ENCODE results near the gene RPS10.
"Not testable (repeated sequence)": the region's sequence is repeated elsewhere in the genome, so short reads cannot be mapped to it uniquely, and the experiment has no call there.

Gene RPS10

DNA sequence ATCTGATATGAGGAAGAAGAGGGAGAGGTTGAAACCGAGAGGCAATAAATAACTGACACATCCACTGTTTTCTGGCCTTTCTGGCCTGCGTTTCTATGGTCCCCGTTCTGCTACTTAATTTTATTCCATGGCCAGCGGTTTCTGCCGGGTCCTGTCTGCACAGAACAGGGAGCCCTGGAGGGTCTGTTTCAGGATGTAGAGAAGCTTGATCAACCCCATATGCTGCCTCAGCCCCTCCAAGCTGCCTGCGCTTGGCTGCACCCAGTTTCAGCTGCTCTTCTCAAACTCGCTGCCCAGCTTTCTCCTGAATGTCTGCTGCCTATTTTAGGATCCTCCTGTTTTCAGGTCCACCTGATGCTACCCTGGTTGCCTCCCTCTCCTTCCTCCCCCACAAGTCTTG, 21.5 kb upstream of the RPS10 start:
- DNase-seq = no peak

DNA sequence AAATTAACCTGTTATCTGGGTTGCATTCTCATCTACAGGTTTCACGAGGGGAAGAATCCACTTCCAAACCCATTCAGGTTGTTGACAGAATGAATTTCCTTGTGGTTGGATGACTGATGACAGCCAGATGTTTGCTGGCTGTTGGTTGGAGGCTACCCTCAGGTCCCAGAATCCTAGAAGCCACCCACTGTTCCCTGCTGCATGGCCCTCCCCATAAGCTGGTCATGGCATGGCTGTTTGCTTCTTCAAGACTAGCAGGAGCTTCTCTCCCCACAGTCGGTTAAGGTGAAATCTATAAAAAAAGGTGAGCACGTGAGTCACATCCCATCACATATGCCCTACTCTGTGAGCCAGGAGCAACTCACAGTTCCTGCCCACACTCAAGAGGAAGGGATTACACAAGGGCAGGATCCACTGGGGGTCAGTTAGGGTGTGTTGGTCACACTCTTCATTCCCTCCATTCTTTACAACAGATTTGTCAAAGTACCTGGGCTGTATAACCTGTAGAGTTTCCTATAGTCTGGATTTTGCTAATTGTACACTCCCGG, 19.5 kb upstream of the RPS10 start:
- DNase-seq = no peak

DNA sequence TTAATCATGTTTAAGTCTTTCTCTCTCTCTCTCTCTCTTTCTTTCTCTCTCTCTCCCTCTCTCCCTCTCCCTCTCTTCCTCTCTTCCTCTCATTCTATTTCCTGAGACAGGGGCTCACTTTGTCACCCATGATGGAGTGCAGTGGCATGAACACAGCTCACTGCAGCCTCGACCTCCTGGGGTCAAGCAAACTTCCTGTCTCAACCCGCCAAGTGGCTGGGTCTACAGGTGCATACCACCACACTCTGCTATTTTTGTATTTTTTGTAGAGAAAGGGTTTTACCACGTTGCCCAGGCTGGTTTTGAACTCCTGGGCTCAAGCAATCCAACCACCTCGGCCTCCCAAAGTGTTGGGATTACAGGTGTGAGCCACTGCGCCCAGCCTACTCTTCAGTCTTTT, 15.7 kb upstream of the RPS10 start:
- no peak for DNase-seq

DNA sequence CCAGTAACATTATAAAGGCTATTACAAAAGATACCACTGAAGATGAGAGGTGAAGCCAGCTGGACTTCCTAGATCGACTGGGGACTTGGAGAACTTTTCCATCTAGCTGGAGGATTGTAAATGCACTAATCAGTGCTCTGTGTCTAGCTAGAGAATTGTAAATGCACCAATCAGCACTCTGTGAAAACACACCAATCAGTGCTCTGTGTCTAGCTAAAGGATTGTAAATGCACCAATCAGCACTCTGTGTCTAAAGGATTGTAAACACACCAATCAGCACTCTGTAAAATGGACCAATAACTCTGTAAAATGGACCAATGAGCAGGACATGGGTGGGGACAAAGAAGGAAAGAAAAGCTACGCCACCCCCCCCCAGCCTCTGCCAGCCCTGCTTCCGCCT, 13.6 kb upstream of the RPS10 start:
- no peak for DNase-seq

DNA sequence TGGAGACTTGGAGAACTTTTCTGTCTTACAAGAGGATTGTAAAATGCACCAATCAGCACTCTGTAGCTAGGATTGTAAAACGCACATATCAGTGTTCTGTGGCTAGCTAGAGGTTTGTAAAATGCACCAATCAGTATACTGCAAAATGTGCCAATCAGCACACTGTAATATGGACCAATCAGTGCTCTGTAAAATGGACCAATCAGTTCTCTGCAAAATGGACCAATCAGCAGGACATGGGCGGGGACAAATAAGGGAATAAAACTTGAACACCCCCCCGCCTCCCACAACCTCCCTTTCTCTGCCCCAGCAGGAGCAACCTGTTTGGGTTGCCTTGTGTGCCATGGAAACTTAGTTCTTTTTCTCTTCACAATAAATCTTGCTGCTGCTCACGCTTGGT, 12.8 kb upstream of the RPS10 start:
- DNase-seq = no peak

DNA sequence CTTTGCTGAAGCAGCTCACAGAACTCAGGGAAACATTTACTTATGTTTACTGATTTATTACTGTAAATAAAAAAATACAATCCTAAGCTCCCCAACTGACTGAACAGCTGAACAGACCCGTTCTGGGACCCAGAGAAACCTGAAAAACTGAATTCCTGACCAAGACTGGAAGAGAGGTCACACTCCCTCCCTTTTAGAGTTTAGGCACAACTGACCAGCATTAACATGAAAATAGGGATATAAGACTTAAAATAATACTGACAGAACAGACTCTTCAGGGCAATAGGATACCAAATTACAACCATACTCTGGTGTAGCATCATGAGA, 11.7 kb upstream of the RPS10 start:
- DNase-seq = no peak

DNA sequence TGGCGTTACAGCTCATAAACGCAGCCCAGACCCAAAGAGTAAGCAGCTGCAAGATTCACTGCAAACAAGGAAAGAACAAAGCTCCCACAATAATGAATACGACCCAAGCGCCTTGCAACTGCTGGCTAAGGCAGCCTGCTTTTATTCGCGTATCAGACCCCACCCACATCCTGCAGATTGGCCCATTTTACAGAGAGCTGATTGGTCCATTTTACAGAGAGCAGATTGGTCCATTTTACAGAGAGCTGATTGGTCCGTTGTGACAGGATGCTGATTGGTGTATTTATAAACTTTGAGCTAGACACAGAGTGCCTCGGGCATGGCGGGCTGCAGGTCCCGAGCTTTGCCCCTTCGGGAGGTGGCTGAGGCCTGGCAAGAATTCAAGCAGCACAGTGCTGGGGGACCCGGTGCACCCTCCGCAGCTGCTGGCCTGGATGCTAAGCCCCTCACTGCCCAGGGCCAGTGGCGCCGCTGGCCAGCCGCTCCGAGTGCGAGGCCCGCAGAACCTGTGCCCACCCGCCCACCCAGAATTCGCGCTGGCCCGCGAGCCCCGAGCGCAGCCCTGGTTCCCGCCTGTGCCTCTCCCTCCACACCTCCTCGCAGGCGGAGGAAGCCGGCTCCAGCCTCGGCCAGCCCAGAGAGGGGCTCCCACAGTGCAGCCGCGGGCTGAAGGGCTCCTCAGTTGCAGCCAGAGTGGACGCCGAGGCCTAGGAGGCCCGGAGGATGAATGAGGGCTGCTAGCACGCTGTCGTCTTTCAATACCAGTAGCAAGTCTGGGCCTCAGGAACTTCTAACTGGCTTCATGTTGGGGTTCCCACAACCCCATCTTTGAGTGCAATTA, 11.2 kb upstream of the RPS10 start:
- no peak for DNase-seq

DNA sequence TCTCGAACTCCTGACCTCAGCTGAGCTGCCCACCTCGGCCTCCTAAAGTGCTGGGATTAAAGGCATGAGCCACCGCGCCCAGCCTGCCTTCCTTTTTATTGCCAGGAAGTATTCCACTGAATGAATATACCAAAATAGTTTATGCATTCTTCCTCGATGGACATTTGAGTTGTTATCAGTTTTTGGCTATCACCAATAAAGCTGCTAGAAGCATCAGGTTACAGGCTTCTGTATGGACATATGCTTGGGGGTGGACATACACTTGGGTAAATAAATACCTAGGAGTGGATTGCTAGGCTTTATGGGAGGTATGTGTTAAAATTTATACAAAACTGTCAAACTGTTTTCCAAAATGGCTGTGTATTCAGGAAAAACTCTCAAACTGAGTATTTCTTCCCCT, 10.0 kb upstream of the RPS10 start:
- DNase-seq = no peak

DNA sequence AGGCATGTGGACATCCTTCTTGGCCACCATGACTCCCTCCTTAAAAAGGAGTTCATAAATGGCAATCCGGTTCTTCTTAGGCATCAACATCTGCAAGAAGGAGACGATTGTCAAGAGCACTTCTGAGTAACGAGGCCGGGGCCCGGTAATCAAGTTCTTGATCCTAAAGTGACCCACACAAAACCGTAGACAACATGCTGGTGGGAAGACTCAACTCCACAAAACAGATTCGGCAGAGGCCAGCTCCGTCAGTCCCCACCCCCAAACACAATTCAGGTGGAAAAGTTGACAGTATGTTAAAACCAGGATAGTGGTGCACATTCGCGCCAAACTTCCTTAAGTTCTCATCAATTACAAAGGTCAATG, 754 bp downstream of the RPS10 start:
- no peak for DNase-seq

DNA sequence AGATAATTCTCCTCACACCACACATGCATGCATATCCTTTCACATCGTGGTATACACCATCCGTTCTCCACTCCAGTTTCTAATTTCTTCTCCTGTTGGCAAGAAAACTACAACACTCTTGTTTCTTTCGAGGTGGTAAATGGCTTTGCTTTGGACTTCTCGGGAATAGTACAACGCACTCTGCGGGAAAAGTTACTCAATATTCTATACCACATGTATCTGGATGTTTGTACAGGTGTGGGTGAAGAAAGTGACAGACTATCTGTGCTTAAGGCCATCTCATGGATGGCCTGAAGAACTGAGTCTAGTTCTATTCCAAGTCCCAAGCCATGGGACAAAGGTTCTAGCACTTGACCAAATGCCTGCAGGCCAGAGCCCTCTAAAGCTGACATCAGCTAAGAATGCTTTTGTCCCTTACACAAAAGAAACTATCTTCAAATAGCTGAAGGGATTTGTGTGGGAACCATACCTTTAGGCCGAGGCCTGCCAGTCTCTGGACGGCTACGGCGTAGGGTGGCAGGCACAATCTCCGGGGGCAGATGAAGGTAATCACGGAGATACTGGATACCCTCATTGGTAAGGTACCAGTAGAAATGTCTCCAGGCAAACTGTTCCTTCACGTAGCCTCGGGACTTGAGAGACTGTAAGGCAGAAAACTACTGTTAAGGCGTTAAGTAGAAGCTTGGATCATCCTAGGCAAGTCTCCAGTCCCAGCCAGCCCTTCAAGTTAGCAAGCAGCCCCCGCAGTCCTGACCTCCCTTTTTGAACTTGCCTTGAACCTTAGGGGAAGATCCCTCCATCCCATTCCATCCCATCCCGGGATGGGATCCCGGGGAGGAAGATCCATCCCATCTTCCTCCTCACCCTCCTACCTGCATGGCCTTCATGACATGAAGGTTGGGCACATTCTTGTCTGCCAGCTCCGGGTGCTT, 1.4 kb downstream of the RPS10 start:
- DNase-seq = no peak

DNA sequence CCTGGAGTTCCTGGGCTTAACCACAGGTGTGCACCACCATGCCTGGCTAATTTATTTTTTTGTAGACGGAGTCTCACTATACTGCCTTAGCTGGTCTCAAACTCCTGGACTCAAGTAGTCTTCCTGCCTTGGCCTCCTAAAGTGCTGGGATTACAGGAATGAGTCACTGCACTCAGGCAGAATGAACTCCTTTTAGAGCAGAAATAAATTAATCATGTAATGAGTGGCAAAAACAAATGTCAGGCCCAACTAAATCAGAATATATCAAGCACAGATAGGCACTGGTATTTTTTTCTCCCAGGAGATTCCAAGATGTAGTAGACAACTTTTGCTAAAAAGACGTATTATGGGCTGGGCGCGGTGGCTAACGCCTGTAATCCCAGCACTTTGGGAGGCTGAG, 2.6 kb downstream of the RPS10 start:
- DNase-seq = no peak

DNA sequence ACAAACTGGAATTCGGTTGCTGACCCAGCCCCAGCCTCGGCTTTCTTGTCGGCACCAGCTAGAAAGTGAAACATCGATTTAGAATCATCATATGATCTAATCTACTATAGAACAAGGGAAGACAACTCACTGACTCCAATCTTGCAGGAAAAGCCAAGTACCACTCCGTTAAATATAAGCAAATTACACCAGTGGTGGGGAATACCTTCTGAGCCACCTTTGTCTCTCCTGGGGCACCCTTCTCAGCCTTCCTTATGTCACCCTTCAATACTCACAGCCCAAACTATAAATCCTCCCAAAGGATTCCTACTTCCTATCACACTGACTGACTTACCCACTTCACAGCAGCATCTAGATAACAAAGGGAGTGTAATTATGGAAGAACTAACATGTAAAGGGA, 7.5 kb downstream of the RPS10 start:
- DNase-seq = no peak

DNA sequence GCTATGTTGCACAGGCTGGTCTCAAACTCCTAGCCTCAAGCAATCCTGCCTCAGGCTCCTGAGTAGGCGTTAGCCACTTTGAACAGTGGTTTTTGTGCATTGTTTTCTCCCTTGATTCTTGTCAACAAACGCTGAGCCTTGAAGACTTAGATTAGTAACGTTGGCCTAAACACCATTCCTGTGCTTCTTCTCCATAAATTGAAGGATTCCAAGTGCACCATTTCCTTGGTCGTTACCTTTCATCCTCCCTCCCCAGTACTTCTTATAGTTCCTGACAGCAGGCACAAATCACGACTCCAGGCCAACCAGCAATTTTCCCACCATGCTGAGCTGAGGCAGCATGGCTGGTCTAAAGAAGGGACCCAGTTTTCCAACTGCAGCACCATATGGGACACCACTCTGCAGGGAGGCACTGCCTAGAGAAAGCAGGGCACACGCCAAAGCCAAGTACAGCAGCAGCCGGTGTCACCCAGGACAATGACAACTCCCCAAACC, 8.9 kb downstream of the RPS10 start:
- no peak for DNase-seq

DNA sequence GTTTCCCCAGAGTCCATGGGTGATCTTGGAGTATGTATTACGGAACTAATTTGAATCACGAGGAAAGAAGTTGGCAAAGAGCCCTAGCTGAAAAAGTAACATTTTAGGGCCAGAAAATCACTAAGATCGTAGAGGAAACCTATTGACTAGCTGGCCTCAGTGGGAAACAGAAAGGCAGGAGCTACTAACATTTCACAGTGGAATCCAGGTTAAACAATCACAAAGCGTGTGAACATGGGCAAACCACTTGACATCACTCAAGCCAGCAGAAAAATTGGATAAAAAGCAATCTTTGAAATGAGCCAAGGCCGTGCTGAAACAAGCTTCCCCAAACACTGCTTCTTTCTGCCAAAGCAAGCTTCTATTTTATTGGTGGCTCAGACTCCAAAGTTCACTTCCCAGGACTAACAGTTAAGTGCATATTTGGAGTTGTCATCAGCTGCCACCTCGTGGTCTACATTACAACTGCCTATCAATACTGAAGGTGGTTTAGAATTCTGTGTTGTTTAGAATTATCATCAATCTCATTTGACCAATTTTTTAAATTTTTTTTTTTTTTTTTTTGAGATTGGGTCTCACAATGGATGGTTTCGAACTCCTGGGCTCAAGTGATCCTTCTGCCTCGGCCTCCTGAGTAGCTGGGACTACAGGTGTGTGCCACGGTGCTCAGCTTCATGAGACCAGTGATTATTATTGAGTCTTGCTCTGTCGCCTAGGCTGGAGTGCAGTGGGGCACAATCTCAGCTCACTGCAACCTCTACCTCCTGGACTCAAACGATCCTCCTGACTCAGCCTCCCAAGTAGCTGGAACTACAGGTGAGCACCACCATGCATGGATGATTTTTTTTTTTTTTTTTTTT, 10.6 kb downstream of the RPS10 start:
- no peak for DNase-seq

DNA sequence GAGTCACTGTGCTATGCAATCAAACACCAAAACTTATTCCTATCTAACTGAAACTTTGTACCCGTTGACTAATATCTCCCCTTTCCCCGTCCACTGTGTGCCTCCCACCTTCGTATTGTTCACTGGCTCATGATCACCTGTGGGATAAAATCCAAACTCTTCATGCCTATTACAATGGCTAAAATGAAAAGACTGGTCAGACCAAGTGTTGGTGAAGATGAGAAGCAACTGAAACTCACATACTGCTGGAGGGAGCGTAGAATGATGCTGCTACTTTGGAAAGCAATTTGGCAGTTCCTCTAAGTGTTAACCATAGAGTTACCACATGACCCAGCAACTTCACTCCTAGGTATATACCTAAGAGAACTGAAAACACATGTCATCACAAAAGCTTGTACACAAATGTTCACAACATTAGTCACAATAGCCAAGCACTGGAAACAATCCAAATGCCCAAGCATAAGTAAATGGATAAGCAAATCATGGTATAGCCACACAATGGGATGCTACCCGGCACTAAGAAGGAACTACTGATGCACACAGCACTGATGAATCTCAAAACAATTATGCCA, 13.1 kb downstream of the RPS10 start:
- no peak for DNase-seq

DNA sequence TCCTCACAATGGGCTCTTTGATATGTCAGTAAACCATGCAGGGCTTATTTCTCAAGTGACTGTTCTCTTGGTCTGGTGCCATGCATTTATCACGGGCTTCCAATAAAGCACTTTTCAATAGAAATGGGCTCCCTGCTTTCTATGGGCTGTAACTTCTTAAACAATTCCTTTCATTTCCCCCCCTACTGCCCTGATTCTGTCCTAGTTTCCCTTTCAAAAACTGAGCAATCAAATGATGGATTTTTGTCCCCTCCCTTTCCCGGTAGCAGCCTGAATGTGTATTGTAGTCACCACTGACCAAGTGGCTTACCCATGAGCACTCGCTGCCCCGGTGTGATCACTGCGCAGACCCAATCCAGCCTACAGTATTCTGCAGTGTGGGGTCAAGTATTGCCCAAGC, 13.9 kb downstream of the RPS10 start:
- no peak for DNase-seq

DNA sequence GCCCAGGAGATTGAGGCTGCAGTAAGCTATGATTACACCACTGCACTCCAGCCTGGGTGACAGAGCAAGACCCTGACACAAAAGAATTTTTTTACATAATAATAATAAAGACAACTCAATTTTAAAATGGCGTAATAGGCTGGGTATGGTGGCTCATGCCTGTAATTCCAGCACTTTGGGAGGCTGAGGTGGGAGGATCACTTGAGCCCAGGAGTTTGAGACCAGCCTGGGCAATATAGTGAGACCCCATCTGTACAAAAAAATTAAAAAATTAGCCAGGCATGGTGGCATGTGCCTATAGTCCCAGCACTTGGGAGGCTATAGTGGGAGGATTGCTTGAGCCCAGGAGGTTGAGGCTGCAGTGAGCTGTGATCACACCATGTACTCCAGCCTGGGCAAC, 18.0 kb downstream of the RPS10 start:
- not testable (repeated sequence) for DNase-seq

DNA sequence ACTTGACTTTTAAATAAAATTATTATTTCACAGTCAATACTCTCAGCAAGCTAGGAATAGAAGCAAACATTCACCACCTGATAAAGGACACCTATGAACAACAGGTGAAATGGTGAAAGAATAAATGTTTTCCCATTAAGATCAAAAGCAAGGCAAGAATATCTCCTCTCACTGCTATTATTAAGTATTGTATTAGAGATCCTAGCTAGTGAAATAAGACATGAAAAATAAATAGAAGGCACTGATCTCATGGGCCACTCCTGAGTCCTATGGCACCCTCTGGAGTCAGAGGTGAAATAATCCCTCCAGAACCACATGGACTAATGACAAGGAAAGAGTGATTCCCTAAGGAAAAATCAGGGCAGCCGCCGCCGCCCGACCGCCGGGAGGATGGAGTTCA, 29.4 kb downstream of the RPS10 start:
- no peak for DNase-seq

DNA sequence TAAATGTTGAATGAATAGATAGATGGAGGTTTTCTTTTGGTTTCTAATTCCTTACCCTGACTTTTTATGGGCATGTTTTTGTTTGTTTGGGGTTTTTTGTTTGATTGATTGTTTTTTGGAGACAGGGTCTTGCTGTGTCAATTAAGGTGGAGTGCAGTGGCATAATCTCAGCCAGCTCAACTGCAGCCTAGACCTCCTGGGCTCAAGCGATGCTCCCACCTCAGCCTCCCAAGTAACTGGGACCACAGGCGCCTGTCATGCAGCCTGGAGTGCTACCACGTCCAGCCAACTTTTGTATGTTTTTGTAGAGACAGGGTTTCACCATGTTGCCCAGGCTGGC, 31.9 kb downstream of the RPS10 start:
- DNase-seq = no peak

DNA sequence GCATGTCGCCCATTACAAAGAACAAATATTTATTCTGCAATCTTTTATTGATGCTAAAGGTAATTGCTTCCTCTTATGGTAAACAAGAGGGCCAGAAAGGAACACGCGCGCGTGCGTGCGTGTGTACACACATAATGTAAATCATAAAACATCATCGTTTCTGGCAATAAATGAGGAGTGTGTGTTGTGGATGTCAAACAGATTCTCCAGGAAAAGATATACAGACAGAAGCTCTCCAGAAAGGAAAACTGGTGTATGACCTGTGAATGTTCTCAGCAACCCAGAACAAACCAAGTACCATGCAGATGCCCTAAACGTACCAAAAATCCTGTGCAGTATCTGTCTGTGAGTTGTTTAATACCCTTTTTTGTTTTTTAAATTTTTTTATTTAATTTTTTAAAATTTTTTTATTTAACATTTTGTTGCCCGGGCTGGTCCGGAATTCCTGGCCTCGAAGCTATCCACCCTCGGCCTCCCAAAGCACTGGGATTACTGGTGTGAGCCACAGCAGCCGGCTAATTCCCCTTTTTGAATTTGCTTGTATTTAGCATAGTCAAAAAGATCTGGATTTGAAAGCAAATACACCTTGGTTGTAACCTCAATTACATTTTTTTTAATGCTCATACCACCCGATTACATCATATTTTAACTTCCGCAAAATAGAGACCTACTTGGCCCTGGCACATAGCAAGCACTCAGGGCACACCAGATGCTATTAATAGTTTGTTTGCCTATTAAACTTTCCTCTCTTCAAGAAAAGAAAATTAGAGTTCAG, 32.5 kb downstream of the RPS10 start:
- DNase-seq = no peak

DNA sequence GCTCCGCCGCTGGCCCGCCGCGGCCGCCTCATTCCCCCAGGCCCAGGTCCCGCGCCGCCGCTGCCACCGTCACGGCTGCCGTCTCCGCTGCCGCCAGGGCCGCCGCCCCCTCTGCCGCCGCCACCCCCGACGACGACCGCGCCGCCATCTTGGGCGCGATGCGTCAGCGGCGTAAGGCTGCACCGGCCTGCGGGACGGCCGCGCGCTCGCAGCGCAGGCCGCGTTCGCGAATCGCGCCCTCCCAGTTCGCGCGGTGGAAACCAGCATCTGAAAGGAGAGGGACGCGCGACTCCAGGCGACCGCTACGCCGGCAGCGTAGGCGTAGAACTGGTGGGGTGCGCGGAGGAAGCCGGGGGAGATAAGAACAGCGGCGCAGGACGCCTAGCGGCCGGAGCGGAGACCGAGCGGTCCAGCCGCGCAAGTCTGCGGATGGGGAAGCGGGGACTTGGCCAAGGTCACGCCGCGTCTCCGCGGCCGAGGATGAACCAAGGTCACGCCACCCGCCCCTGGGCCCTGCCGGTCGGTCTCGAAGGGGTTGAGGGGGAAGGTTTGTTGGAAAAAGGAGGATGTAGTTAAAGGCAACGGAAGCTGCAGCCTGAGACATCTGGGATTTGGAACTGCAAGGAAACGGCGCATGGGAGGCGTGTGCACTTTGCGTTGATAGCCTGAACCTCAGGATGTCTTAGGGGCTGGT, 33.2 kb downstream of the RPS10 start, which contains the start of gene NUDT3:
Gene NUDT3, minus strand, starts transcription at position 173 of the 694 bp plus-strand sequence. CDS start 307 bp downstream, outside the sequence.
- peak; percentile 86 for DNase-seq

Measured in NCI-H1436 (cell line).